Measurements from ENCODE around the gene GRIK2. TPM values are rescaled to one million over a fixed set of nuclear protein-coding genes. Genes with fewer than 3 reads are reported as not detected.

GRIK2 gene
- total RNA-seq, 4 donors from 2014 or later, result 4.7 to 16.2 (median 7.5) TPM

GRCh38 chr6:101935732-101936131 lies 542.2 kb downstream of the GRIK2 start:
- no peak for TF ChIP-seq POLR2A (IDR thresholded peaks at IDR 0.05)
- TF ChIP-seq CTCF (IDR thresholded peaks at IDR 0.05), result no peak
- no peak for TF ChIP-seq EP300 (IDR thresholded peaks at IDR 0.05)
- 96% methylated on average over 1 of the region's 1 CpG for WGBS, 2 donors

DNA sequence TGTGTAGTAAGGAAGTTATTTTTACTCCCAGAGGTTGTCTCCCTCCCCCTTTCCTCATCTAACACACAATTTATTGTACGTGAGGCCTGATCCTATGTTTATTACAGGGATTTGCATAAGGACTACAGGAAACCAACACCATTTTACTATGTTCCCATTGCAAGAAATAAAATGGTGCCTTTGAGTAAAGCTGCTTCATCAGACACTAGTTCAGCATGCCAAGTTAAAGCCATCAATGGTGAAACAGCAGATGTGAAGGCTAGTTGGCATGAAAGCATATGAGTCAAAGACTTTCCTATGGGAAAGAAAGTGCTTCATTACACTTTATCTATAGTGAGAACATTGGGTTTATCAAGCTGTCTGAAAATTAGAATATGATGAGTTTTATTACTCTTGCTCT lies 543.0 kb downstream of the GRIK2 start:
- H3K4me3 ChIP-seq, result no peak overlapping the region
- H3K27ac ChIP-seq, result no peak overlapping the region
- no peaks in the 10 kb centered on the region for H3K9me3 ChIP-seq
- TF ChIP-seq CTCF (IDR thresholded peaks at IDR 0.05) (no peak), EP300 (IDR thresholded peaks at IDR 0.05) (no peak), POLR2A (IDR thresholded peaks at IDR 0.05) (no peak)
- no peak for DNase-seq (ENCODE audit: low spot score in 2 of 2)
- WGBS, 2 donors, result 72 to 83% methylated on average over 1 of the region's 1 CpG
- no peaks in the 10 kb centered on the region for H3K27me3 ChIP-seq
- no peaks in the 10 kb centered on the region for H3K36me3 ChIP-seq
- H3K4me1 ChIP-seq, result no peaks in the 10 kb centered on the region

More at GRCh38 chr6:101935732-101936131, 542.2 kb downstream of the GRIK2 start:
- DNase-seq (ENCODE audit: low spot score in 2 of 2), result no peak
- no peaks in the 10 kb centered on the region for H3K36me3 ChIP-seq
- no peak overlapping the region for H3K27ac ChIP-seq
- H3K9me3 ChIP-seq, result no peaks in the 10 kb centered on the region
- H3K4me1 ChIP-seq, result no peaks in the 10 kb centered on the region
- no peak overlapping the region for H3K4me3 ChIP-seq
- no peaks in the 10 kb centered on the region for H3K27me3 ChIP-seq

DNA sequence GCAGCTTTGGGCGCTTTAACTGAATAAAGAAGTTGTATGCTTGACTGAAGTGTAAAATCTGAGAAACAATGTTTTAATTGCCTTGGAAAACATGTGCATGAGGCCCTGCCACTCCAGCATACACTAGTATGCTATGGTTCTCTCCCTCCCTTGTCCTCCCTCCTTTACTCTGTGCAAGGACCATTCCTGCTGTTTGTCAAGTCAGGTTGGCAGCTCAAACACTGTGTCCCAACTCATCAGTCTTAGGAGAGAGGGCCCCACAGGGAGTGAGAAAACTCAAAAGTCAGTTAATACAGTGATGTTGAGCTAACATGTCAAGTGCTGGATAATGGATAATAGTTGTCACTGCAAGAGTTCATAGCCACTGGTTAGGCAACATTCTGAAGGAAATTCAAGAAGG lies 543.6 kb downstream of the GRIK2 start:
- 97 to 98% methylated on average over 1 of the region's 1 CpG for WGBS, 2 donors
- Histone ChIP-seq H3K27ac (no peak overlapping the region), H3K9me3 (no peaks in the 10 kb centered on the region), H3K27me3 (no peaks in the 10 kb centered on the region), H3K4me3 (no peak overlapping the region), H3K36me3 (no peaks in the 10 kb centered on the region), H3K4me1 (no peaks in the 10 kb centered on the region)
- DNase-seq (ENCODE audit: low spot score in 2 of 2), result no peak
- TF ChIP-seq POLR2A (IDR thresholded peaks at IDR 0.05), result no peak
- TF ChIP-seq EP300 (IDR thresholded peaks at IDR 0.05), result no peak
- TF ChIP-seq CTCF (IDR thresholded peaks at IDR 0.05), result no peak

GRCh38 chr6:101940391-101940790 lies 546.9 kb downstream of the GRIK2 start:
- 57 to 72% methylated on average over 2 of the region's 2 CpGs for WGBS, 2 donors
- no peak for TF ChIP-seq CTCF (IDR thresholded peaks at IDR 0.05)
- no peak for TF ChIP-seq POLR2A (IDR thresholded peaks at IDR 0.05)
- TF ChIP-seq EP300 (IDR thresholded peaks at IDR 0.05), result no peak

DNA sequence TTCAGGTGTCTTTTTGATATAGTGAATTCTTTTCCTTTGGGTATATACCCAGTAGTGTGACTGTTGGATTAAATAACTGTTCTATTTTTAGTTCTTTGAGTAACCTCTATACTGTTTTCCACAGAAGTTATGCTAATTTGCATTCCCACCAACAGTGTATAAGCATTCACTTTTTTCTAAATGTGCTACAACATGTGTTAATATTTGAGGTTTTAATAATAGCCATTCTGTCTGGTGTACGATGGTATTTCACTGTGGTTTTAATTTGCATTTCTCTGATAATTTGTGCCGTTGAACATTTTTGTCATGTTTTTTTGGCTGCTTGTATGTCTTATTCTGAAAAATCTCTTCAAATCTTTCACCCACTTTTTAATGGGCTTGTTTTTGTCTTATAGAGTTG lies 563.5 kb downstream of the GRIK2 start:
- H3K4me1 ChIP-seq, result no peaks in the 10 kb centered on the region
- no peak for DNase-seq (ENCODE audit: low spot score in 2 of 2)
- H3K9me3 ChIP-seq, result peaks cover 0 to 17% (median 2%) of the 10 kb centered on the region in 4 donors
- TF ChIP-seq EP300 (IDR thresholded peaks at IDR 0.05), result no peak
- no peak for TF ChIP-seq CTCF (IDR thresholded peaks at IDR 0.05)
- TF ChIP-seq POLR2A (IDR thresholded peaks at IDR 0.05), result no peak
- no peaks in the 10 kb centered on the region for H3K27me3 ChIP-seq
- no peaks in the 10 kb centered on the region for H3K36me3 ChIP-seq
- 42 to 51% methylated on average over 2 of the region's 2 CpGs for WGBS, 2 donors
- H3K27ac ChIP-seq, result no peak overlapping the region
- no peak overlapping the region for H3K4me3 ChIP-seq

More at GRCh38 chr6:101940391-101940790, 546.9 kb downstream of the GRIK2 start:
- Histone ChIP-seq H3K4me3 (no peak overlapping the region), H3K36me3 (no peaks in the 10 kb centered on the region), H3K9me3 (peaks cover 0 to 9% (median 0%) of the 10 kb centered on the region in 4 donors), H3K27me3 (no peaks in the 10 kb centered on the region), H3K4me1 (no peaks in the 10 kb centered on the region), H3K27ac (no peak overlapping the region)
- no peak for DNase-seq (ENCODE audit: low spot score in 2 of 2)

Measured in tibial nerve (tissue), 4 donors.